B cell (primary cell): ENCODE results near the gene LHPP. TPM values are rescaled to one million over a fixed set of nuclear protein-coding genes. Genes with fewer than 3 reads are reported as not detected.

Source experiments
- ATAC-seq: fragments of 200-7000 bp; cut with Tn5 transposase; one replicate; pipeline ENCODE4 v1.10.0; 2021; ENCODE audit warnings: low read depth, mild to moderate bottlenecking, moderate number of reproducible peaks, moderate library complexity
- CTCF ChIA-PET: fragments of 350-600 bp; sonication (Branson Sonifier 250); formaldehyde crosslinking; loops from one replicate; lab custom pipeline; 2021; ENCODE audit warnings: antibody characterized with exemption, inconsistent platforms; lab: Charles Lee
- POLR2A ChIA-PET: fragments of 350-600 bp; sonication (Branson Sonifier 250); formaldehyde crosslinking; loops from one replicate; lab custom pipeline; 2021; ENCODE audit warnings: antibody characterized with exemption; lab: Charles Lee
- DNase-seq: peaks from one replicate; pipeline ENCODE4 v3.0.0; 2013
- H2AFZ ChIP-seq: 2 replicates; pipeline ENCODE4 v1.6.1; 2012; ENCODE audit warnings: mild to moderate bottlenecking, low read depth, low read length; ENCODE audit not compliant: insufficient read depth, poor library complexity, severe bottlenecking
- H3K27ac ChIP-seq, 2 donors: 1 replicate in 1 of 2; 2 replicates in 1 of 2; pipeline ENCODE4 v1.5.1; 2012 to 2013; ENCODE audit warnings: low read length in 2 of 2, mild to moderate bottlenecking in 2 of 2, moderate library complexity in 1 of 2
- H3K27me3 ChIP-seq, 4 experiments: fragments of 200-600 bp in 1 of 4; sonication (generic) in 1 of 4; replicated peaks in 1 of 4; 1 replicate in 2 of 4; 2 replicates in 2 of 4; pipeline versions ENCODE4 v1.6.1 to v1.7.0; 2013 to 2016; ENCODE audit warnings: low read length in 3 of 4, mild to moderate bottlenecking in 2 of 4, mixed read lengths in 1 of 4, moderate library complexity in 1 of 4; ENCODE audit not compliant: insufficient read depth in 4 of 4, control insufficient read depth in 3 of 4; ENCODE audit errors: control extremely low read depth in 1 of 4
- H3K36me3 ChIP-seq, 2 experiments: replicated peaks in 1 of 2; 1 replicate in 1 of 2; 2 replicates in 1 of 2; pipeline versions ENCODE4 v1.6.1 to v1.7.1; 2013; ENCODE audit warnings: low read length in 1 of 2; ENCODE audit not compliant: insufficient read depth in 2 of 2, control insufficient read depth in 1 of 2; ENCODE audit errors: control extremely low read depth in 1 of 2, extremely low read depth in 1 of 2
- H3K4me1 ChIP-seq, 2 donors: fragments of 200-600 bp in 1 of 2; sonication (generic) in 1 of 2; 1 replicate in 1 of 2; 2 replicates in 1 of 2; pipeline versions ENCODE4 v1.5.1 to v1.6.1; 2013 to 2017; ENCODE audit warnings: low read length in 2 of 2; ENCODE audit not compliant: control insufficient read depth in 2 of 2, insufficient read depth in 2 of 2
- H3K4me2 ChIP-seq: replicated peaks from 2 replicates; pipeline ENCODE3; 2012; ENCODE audit warnings: mild to moderate bottlenecking, low read depth, low read length; ENCODE audit not compliant: poor library complexity, severe bottlenecking
- H3K4me3 ChIP-seq, 5 experiments: fragments of 200-600 bp in 1 of 5; sonication (generic) in 1 of 5; 1 replicate in 3 of 5; 2 replicates in 2 of 5; pipeline versions ENCODE4 v1.5.1 to v1.7.0; 2011 to 2016; ENCODE audit warnings: low read length in 4 of 5, mild to moderate bottlenecking in 4 of 5, low read depth in 2 of 5, control low read depth in 1 of 5, moderate library complexity in 1 of 5; ENCODE audit not compliant: insufficient read depth in 1 of 5; ENCODE audit errors: control extremely low read depth in 1 of 5, extremely low read depth in 1 of 5
- H3K79me2 ChIP-seq: fragments of 200-600 bp; sonication (generic); one replicate; pipeline ENCODE4 v1.6.0; 2016; ENCODE audit warnings: low read length; ENCODE audit not compliant: control insufficient read depth, insufficient read depth
- H3K9ac ChIP-seq: fragments of 200-600 bp; sonication (generic); 2 replicates; pipeline ENCODE4 v1.6.1; 2017; ENCODE audit warnings: mild to moderate bottlenecking, low read length, moderate library complexity
- H3K9me3 ChIP-seq, 3 donors: one replicate each; pipeline versions ENCODE4 v1.6.1 to v1.7.1; 2013; ENCODE audit warnings: low read length in 2 of 3; ENCODE audit not compliant: control insufficient read depth in 2 of 3, insufficient read depth in 1 of 3; ENCODE audit errors: control extremely low read depth in 1 of 3
- H4K20me1 ChIP-seq: 2 replicates; pipeline ENCODE4 v1.6.0; 2012; ENCODE audit warnings: mild to moderate bottlenecking, low read length; ENCODE audit not compliant: insufficient read depth, control insufficient read depth, poor library complexity, severe bottlenecking
- H3K27ac Mint-ChIP-seq: one replicate; pipeline ENCODE4 v1.8.0; 2021; ENCODE audit warnings: mixed read lengths
- H3K27me3 Mint-ChIP-seq: one replicate; pipeline ENCODE4 v1.8.0; 2021; ENCODE audit warnings: mixed read lengths
- H3K4me1 Mint-ChIP-seq: one replicate; pipeline ENCODE4 v1.8.0; 2021; ENCODE audit warnings: mixed read lengths
- H3K4me3 Mint-ChIP-seq: one replicate; pipeline ENCODE4 v1.8.0; 2021; ENCODE audit warnings: mixed read lengths
- H3K9me3 Mint-ChIP-seq: one replicate; pipeline ENCODE4 v1.8.0; 2022; ENCODE audit warnings: mixed read lengths; ENCODE audit not compliant: insufficient read depth
- EZH2 ChIP-seq: IDR thresholded peaks from 2 replicates; pipeline ENCODE4 v1.6.1; 2012; ENCODE audit warnings: borderline replicate concordance, low read depth, mild to moderate bottlenecking, moderate library complexity, low read length; ENCODE audit not compliant: insufficient read depth, poor library complexity, severe bottlenecking
- WGBS: methylation state at CpG from one replicate; pipeline ENCODE4 v1.1.5; 2013; ENCODE audit warnings: missing lambda C conversion rate; ENCODE audit not compliant: insufficient coverage; 5-methylcytosine and 5-hydroxymethylcytosine counted together
- intact Hi-C: fragments of 100-400 bp; cut with micrococcal nuclease; formaldehyde crosslinking; loops from one replicate; pipeline ENCODE4 v1.10.0; 2022
- polyA plus RNA-seq: library from polyadenylated mRNA; depleted of rRNA; stranded (reverse); fragments of >200 nt; gene quantifications from 2 replicates; pipeline ENCODE4 v1.2.3, GENCODE V29; 2012
- total RNA-seq, 2 donors: library from RNA; stranded (reverse); fragments of 120-200 nt in 1 of 2; gene quantifications; 1 replicate in 1 of 2; 2 replicates in 1 of 2; pipeline versions ENCODE4 v1.2.3 to v1.2.4, GENCODE V29; 2013 to 2022
- TF ChIP-seq, protein P1 (sequence below): fragments of 200-600 bp; IDR thresholded peaks from one replicate; pipeline ENCODE4 v1.8.0; 2022; ENCODE audit warnings: antibody characterized with exemption, mild to moderate bottlenecking

Gene LHPP
- total and polyA plus RNA-seq, 2 donors (not counting 1 experiment from before 2014, with no cell fraction given), result 60.2 to 83.5 TPM

- Mint-ChIP-seq H3K27ac (peak overlapping the region; percentile 97), H3K4me3 (peak overlapping the region; percentile 85), H3K9me3 (no peaks in the 10 kb centered on the region), H3K27me3 (no peaks in the 10 kb centered on the region), H3K4me1 (peaks cover 99% of the 10 kb centered on the region)
- H2AFZ ChIP-seq, result peak overlapping the region; percentile 1
- peaks cover 100% of the 10 kb centered on the region for H3K79me2 ChIP-seq
- WGBS, result 98% methylated on average over 15 of the region's 19 CpGs
- H3K36me3 ChIP-seq, result peaks cover 0 to 66% of the 10 kb centered on the region in 2 experiments
- no peaks in the 10 kb centered on the region for H3K27me3 ChIP-seq
- intact Hi-C loops, result loop anchor here (5.0 kb wide), 1 partner anchor 51 kb away; no protein-coding TSS in a partner anchor
- peak overlapping the region in 1 of 5 experiments; percentile 45 for H3K4me3 ChIP-seq
- TF ChIP-seq, protein P1, sequence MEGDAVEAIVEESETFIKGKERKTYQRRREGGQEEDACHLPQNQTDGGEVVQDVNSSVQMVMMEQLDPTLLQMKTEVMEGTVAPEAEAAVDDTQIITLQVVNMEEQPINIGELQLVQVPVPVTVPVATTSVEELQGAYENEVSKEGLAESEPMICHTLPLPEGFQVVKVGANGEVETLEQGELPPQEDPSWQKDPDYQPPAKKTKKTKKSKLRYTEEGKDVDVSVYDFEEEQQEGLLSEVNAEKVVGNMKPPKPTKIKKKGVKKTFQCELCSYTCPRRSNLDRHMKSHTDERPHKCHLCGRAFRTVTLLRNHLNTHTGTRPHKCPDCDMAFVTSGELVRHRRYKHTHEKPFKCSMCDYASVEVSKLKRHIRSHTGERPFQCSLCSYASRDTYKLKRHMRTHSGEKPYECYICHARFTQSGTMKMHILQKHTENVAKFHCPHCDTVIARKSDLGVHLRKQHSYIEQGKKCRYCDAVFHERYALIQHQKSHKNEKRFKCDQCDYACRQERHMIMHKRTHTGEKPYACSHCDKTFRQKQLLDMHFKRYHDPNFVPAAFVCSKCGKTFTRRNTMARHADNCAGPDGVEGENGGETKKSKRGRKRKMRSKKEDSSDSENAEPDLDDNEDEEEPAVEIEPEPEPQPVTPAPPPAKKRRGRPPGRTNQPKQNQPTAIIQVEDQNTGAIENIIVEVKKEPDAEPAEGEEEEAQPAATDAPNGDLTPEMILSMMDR, result no peak
- no peak for TF ChIP-seq EZH2
- peak overlapping the region; percentile 73 for H3K4me2 ChIP-seq
- ChIA-PET CTCF (interaction anchor here (0.9 to 8.5 kb wide), 17 partner anchors 9 to 115 kb away, joined by 3 to 59 read pairs (median 7); no protein-coding TSS in a partner anchor), POLR2A (interaction anchor here (0.8 to 2.9 kb wide), 3 partner anchors 25 to 34 kb away, joined by 3 to 8 read pairs (median 3); no protein-coding TSS in a partner anchor)
- H3K4me1 ChIP-seq, result peaks cover 99 to 100% of the 10 kb centered on the region in 2 donors
- peak overlapping the region; percentile 39 for H3K9ac ChIP-seq
- H3K27ac ChIP-seq, result peak overlapping the region; percentile 71 to 92
- DNase-seq, result no peak
- H4K20me1 ChIP-seq, result peaks cover 43% of the 10 kb centered on the region
- peaks cover 0 to 4% (median 0%) of the 10 kb centered on the region in 3 donors for H3K9me3 ChIP-seq
- no peak for ATAC-seq
Observed at GRCh38 chr10:124646483-124647352, 185.1 kb downstream of the LHPP start.
